A549 (cell line): ENCODE measurements around the gene CCDC121. TPM values are rescaled to one million over a fixed set of nuclear protein-coding genes. Genes with fewer than 3 reads are reported as not detected.

ENCODE experiments used
- ATAC-seq, 2 experiments: fragments of 200-7000 bp in 1 of 2; fragments of >200 bp in 1 of 2; cut with Nextera tagmentation in 1 of 2; cut with Tn5 transposase in 1 of 2; 3 replicates each; pipeline versions ENCODE4 v1.8.0 to v1.9.1; 2018 to 2020; ENCODE audit warnings: mild to moderate bottlenecking in 1 of 2, moderate library complexity in 1 of 2
- CTCF ChIA-PET: fragments of 300-600 bp; sonication (Branson Sonifier 250); formaldehyde crosslinking; extraction: SDS; loops from one replicate; lab custom pipeline; 2021; ENCODE audit warnings: antibody characterized with exemption, inconsistent platforms; lab: Yijun Ruan, JAX
- POLR2A ChIA-PET: fragments of 350-600 bp; formaldehyde crosslinking; extraction: SDS; loops from one replicate; lab custom pipeline; 2021; ENCODE audit warnings: antibody characterized with exemption, inconsistent platforms; lab: Yijun Ruan, JAX
- DNase-seq, 2 experiments: peaks; one replicate each; pipeline versions ENCODE4 v3.0.0 to v3.0.0-alpha.2; 2011 to 2016; ENCODE audit warnings: low read depth in 1 of 2, low spot score in 1 of 2
- FAIRE-seq: peaks from 2 replicates; lab custom pipeline; 2011; peaks lifted over from hg19 to GRCh38; lab: Jason Lieb, UNC
- H3K27ac ChIP-seq, 2 experiments: fragments of >200 bp; sonication (Bioruptor Twin); formaldehyde crosslinking; 3 replicates each; pipeline ENCODE4 v1.5.1; 2016 to 2017
- H3K4me1 ChIP-seq: fragments of >200 bp; sonication (Bioruptor Twin); formaldehyde crosslinking; 3 replicates; pipeline ENCODE4 v1.6.1; 2016
- H3K4me2 ChIP-seq: fragments of >200 bp; sonication (Bioruptor Twin); formaldehyde crosslinking; 3 replicates; pipeline ENCODE4 v1.6.1; 2016
- H3K4me3 ChIP-seq: fragments of >200 bp; sonication (Bioruptor Twin); formaldehyde crosslinking; 3 replicates; pipeline ENCODE4 v1.5.1; 2016
- H3K9me3 ChIP-seq: fragments of >200 bp; sonication (Bioruptor Twin); formaldehyde crosslinking; 3 replicates; pipeline ENCODE4 v1.6.1; 2016
- ATOH8 ChIP-seq: fragments of 250-450 bp; sonication (Bioruptor Pico); IDR thresholded peaks from 2 replicates; pipeline ENCODE4 v1.5.0; 2020; ENCODE audit warnings: low read depth, mild to moderate bottlenecking, moderate library complexity
- CBX2 ChIP-seq: fragments of 200-600 bp; sonication (generic); IDR thresholded peaks from 2 replicates; pipeline ENCODE4 v1.6.1; 2016; ENCODE audit warnings: low read depth, mild to moderate bottlenecking, borderline replicate concordance
- CBX8 ChIP-seq: fragments of 200-600 bp; sonication (generic); IDR thresholded peaks from 2 replicates; pipeline ENCODE4 v1.6.1; 2016
- CEBPB ChIP-seq, 2 experiments: fragments of >200 bp in 1 of 2; sonication (Bioruptor Twin) in 1 of 2; formaldehyde crosslinking in 1 of 2; IDR thresholded peaks; 2 replicates each; pipeline ENCODE4 v1.6.1; 2012 to 2016
- CHD4 ChIP-seq: fragments of 200-600 bp; sonication (generic); IDR thresholded peaks from 2 replicates; pipeline ENCODE4 v1.6.1; 2016; ENCODE audit warnings: antibody characterized with exemption, mild to moderate bottlenecking, borderline replicate concordance
- EHF ChIP-seq: fragments of 250-450 bp; sonication (Bioruptor Pico); IDR thresholded peaks from 2 replicates; pipeline ENCODE4 v1.5.0; 2020; ENCODE audit warnings: mild to moderate bottlenecking
- EP300 ChIP-seq, 2 experiments: fragments of >200 bp; sonication (Bioruptor Twin); formaldehyde crosslinking; IDR thresholded peaks; 2 replicates in 1 of 2; 3 replicates in 1 of 2; pipeline ENCODE4 v1.6.1; 2016 to 2017
- ESRRA ChIP-seq: fragments of 150-350 bp; IDR thresholded peaks from 2 replicates; pipeline ENCODE4 v1.6.1; 2014; ENCODE audit warnings: mild to moderate bottlenecking, low read length, borderline replicate concordance
- GATA3 ChIP-seq: IDR thresholded peaks from 2 replicates; pipeline ENCODE4 v1.6.1; 2012; ENCODE audit warnings: borderline replicate concordance
- HMGXB4 ChIP-seq: fragments of 250-450 bp; sonication (Bioruptor Pico); IDR thresholded peaks from 2 replicates; pipeline ENCODE4 v1.5.0; 2021; ENCODE audit warnings: mild to moderate bottlenecking, moderate library complexity, borderline replicate concordance
- JUNB ChIP-seq: fragments of >200 bp; sonication (Bioruptor Twin); formaldehyde crosslinking; IDR thresholded peaks from 2 replicates; pipeline ENCODE4 v1.6.1; 2016
- KDM1A ChIP-seq: fragments of 200-600 bp; sonication (generic); IDR thresholded peaks from 2 replicates; pipeline ENCODE4 v1.6.1; 2016; ENCODE audit warnings: low read depth, mild to moderate bottlenecking
- KDM5A ChIP-seq: fragments of 200-600 bp; sonication (generic); IDR thresholded peaks from 2 replicates; pipeline ENCODE4 v1.6.1; 2016; ENCODE audit warnings: antibody characterized with exemption, mild to moderate bottlenecking
- NFE2L2 ChIP-seq: fragments of 150-350 bp; conservative IDR thresholded peaks from 2 replicates; pipeline ENCODE4 v1.6.1; 2014; ENCODE audit warnings: low read length
- NPAS2 ChIP-seq: fragments of 250-450 bp; sonication (Bioruptor Pico); IDR thresholded peaks from 2 replicates; pipeline ENCODE4 v1.8.0; 2022; ENCODE audit warnings: mild to moderate bottlenecking, moderate library complexity, borderline replicate concordance
- PHF8 ChIP-seq: fragments of 200-600 bp; sonication (generic); IDR thresholded peaks from 2 replicates; pipeline ENCODE4 v1.6.1; 2016; ENCODE audit warnings: low read depth, mild to moderate bottlenecking, antibody characterized with exemption, moderate library complexity, borderline replicate concordance
- POLR2A ChIP-seq: IDR thresholded peaks from 2 replicates; pipeline ENCODE4 v1.6.1; 2012; ENCODE audit warnings: mild to moderate bottlenecking, low read length
- RNF2 ChIP-seq: fragments of 200-600 bp; sonication (generic); IDR thresholded peaks from 2 replicates; pipeline ENCODE4 v1.6.1; 2016; ENCODE audit warnings: low read depth, mild to moderate bottlenecking, antibody characterized with exemption, moderate library complexity, borderline replicate concordance
- TFCP2L1 ChIP-seq: fragments of 250-450 bp; sonication (Bioruptor Pico); IDR thresholded peaks from 2 replicates; pipeline ENCODE4 v1.5.0; 2021; ENCODE audit warnings: mild to moderate bottlenecking
- ZFP36 ChIP-seq: fragments of 450-650 bp; IDR thresholded peaks from 2 replicates; pipeline ENCODE4 v1.6.1; 2014; ENCODE audit warnings: borderline replicate concordance; ENCODE audit not compliant: partially characterized antibody
- ZNF302 ChIP-seq: fragments of 250-450 bp; sonication (Bioruptor Pico); IDR thresholded peaks from 2 replicates; pipeline ENCODE4 v1.9.0; 2021; ENCODE audit warnings: inconsistent platforms, mild to moderate bottlenecking, moderate library complexity
- WGBS: methylation state at CpG from one replicate; pipeline ENCODE4 v1.1.6; 2017; ENCODE audit errors: missing lambda C conversion rate; 5-methylcytosine and 5-hydroxymethylcytosine counted together
- polyA plus RNA-seq, 4 experiments: library from polyadenylated mRNA; depleted of rRNA in 3 of 4; stranded (reverse); fragments of >200 nt; fragmentation: RNase III in 1 of 4; extraction: RNeasy Plus Mini Kit Qiagen cat#74134 plus additional on column Dnase treatment in 1 of 4; gene quantifications; 2 replicates in 3 of 4; 3 replicates in 1 of 4; pipeline ENCODE4 v1.2.3, GENCODE V29; 2011 to 2017
- TF ChIP-seq, protein P1 (sequence below): IDR thresholded peaks from 2 replicates; pipeline ENCODE4 v1.6.1; 2012
- TF ChIP-seq, protein P2 (sequence below): fragments of 200-600 bp; sonication (generic); IDR thresholded peaks from 2 replicates; pipeline ENCODE4 v1.6.1; 2016; ENCODE audit warnings: antibody characterized with exemption, mild to moderate bottlenecking, moderate library complexity

Gene CCDC121
- polyA plus RNA-seq, 2 of the 4 experiments (the other 2 are of a cell fraction): 5.2 to 7.8 TPM

DNA sequence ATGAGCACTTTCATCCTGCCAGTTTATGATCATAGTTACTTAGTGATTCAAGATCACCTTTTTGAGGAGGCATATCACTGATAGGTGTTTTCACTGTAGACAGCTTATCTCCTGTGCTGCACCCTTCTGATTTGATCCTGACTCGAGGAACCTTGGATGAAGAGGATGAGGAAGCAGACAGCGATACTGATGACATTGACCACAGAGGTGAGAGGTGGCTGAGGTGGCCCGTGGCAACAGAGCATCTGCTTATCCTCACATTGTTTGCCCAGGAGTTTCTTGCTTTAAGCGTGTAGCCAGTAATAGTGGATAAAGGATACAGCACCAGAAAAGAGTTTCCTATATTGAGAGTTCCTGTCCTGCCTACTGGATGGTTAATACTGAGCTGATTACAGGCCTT lies 18.9 kb upstream of the CCDC121 start:
- CTCF ChIA-PET: interaction anchor here (0.9 to 5.0 kb wide), 3 partner anchors 21 to 73 kb away, joined by 3 to 36 read pairs (median 3); no protein-coding TSS in a partner anchor
- ATAC-seq (no peak; a peak in 1 of 6 replicates), FAIRE-seq (no peak), DNase-seq (no peak)
- no peaks in the 10 kb centered on the region for H3K4me1 ChIP-seq
- POLR2A ChIA-PET: no interaction called here
- no peak overlapping the region for H3K4me3 ChIP-seq
- no peak for TF ChIP-seq POLR2A
- no peak for TF ChIP-seq ZFP36
- no peak for TF ChIP-seq ATOH8 (CRISPR knock-in tag)
- TF ChIP-seq EP300 (IDR thresholded peaks at IDR 0.05): no peak
- TF ChIP-seq JUNB: no peak
- TF ChIP-seq, protein P1, sequence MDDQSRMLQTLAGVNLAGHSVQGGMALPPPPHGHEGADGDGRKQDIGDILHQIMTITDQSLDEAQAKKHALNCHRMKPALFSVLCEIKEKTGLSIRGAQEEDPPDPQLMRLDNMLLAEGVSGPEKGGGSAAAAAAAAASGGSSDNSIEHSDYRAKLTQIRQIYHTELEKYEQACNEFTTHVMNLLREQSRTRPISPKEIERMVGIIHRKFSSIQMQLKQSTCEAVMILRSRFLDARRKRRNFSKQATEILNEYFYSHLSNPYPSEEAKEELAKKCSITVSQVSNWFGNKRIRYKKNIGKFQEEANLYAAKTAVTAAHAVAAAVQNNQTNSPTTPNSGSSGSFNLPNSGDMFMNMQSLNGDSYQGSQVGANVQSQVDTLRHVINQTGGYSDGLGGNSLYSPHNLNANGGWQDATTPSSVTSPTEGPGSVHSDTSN: no peak
- TF ChIP-seq NPAS2 (CRISPR knock-in tag): no peak
- no peak for TF ChIP-seq NFE2L2
- TF ChIP-seq, protein P2, sequence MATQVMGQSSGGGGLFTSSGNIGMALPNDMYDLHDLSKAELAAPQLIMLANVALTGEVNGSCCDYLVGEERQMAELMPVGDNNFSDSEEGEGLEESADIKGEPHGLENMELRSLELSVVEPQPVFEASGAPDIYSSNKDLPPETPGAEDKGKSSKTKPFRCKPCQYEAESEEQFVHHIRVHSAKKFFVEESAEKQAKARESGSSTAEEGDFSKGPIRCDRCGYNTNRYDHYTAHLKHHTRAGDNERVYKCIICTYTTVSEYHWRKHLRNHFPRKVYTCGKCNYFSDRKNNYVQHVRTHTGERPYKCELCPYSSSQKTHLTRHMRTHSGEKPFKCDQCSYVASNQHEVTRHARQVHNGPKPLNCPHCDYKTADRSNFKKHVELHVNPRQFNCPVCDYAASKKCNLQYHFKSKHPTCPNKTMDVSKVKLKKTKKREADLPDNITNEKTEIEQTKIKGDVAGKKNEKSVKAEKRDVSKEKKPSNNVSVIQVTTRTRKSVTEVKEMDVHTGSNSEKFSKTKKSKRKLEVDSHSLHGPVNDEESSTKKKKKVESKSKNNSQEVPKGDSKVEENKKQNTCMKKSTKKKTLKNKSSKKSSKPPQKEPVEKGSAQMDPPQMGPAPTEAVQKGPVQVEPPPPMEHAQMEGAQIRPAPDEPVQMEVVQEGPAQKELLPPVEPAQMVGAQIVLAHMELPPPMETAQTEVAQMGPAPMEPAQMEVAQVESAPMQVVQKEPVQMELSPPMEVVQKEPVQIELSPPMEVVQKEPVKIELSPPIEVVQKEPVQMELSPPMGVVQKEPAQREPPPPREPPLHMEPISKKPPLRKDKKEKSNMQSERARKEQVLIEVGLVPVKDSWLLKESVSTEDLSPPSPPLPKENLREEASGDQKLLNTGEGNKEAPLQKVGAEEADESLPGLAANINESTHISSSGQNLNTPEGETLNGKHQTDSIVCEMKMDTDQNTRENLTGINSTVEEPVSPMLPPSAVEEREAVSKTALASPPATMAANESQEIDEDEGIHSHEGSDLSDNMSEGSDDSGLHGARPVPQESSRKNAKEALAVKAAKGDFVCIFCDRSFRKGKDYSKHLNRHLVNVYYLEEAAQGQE: no peak
- TF ChIP-seq TFCP2L1: no peak
- no peak for TF ChIP-seq CEBPB (IDR thresholded peaks at IDR 0.05)
- 78% methylated on average over 4 of the region's 4 CpGs for WGBS
- no peaks in the 10 kb centered on the region for H3K9me3 ChIP-seq
- H3K27ac ChIP-seq: no peak overlapping the region
- no peak overlapping the region for H3K4me2 ChIP-seq

DNA sequence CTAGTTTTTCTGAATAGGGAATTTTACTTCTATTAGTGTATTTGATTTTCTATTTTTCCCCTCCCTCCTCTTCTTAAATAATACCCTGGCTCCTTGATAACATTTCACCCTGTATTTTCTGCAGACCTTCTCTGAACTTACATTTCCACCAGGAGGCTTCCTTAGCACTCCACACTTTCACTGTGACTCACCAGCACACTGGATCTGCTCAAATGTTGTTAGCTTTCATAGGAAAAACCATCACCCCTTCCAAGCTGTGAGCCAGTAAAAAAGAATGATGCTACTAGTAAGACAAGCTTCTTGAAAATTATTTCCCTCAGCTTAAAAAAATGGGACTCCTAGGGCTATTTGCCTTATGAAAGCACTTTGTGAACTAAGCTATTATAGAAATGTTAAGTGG lies 18.5 kb upstream of the CCDC121 start:
- peak; percentile 34 to 36; a peak in 1 of 6 replicates for ATAC-seq
- CTCF ChIA-PET: interaction anchor here (0.6 to 5.0 kb wide), 4 partner anchors 21 to 605 kb away, joined by 3 to 36 read pairs (median 3); no protein-coding TSS in a partner anchor

More for the DNA sequence above, 18.5 kb upstream of the CCDC121 start:
- DNase-seq: no peak
- no peak overlapping the region for H3K27ac ChIP-seq
- H3K4me2 ChIP-seq: no peak overlapping the region
- no peak for FAIRE-seq
- no peaks in the 10 kb centered on the region for H3K9me3 ChIP-seq
- no peaks in the 10 kb centered on the region for H3K4me1 ChIP-seq
- H3K4me3 ChIP-seq: no peak overlapping the region
- TF ChIP-seq ZNF302 (CRISPR knock-in tag) (no peak), PHF8 (no peak), EP300 (IDR thresholded peaks at IDR 0.05) (no peak), RNF2 (no peak), KDM1A (no peak), CBX2 (no peak), GATA3 (no peak), HMGXB4 (no peak), CHD4 (no peak), ESRRA (no peak), NPAS2 (CRISPR knock-in tag) (no peak), EHF (no peak), KDM5A (no peak), CBX8 (no peak)
- POLR2A ChIA-PET: no interaction called here
